K562 (cell line): ENCODE data around the gene ACLY. TPM values are rescaled to one million over a fixed set of nuclear protein-coding genes. Genes with fewer than 3 reads are reported as not detected.

Experiments
- ATAC-seq: fragments of 200-7000 bp; cut with Tn5 transposase; 3 replicates; pipeline ENCODE4 v1.9.1; 2020; ENCODE audit warnings: moderate library complexity
- BruUV-seq: library from RNA; stranded (reverse); fragments of 400-500 nt; replicated peaks from 2 replicates; lab custom pipeline; 2021; lab: Mats Ljungman, UMichigan
- CTCF ChIA-PET: fragments of 300-600 bp; formaldehyde crosslinking; extraction: SDS; loops from one replicate; lab custom pipeline; 2021; ENCODE audit warnings: low intra/inter-chr PET ratio; lab: Yijun Ruan, JAX
- POLR2A ChIA-PET: fragments of 300-600, 350-650 bp; sonication (Branson Sonifier 250); formaldehyde crosslinking; extraction: SDS; loops from one replicate; lab custom pipeline; 2021; ENCODE audit warnings: antibody characterized with exemption, inconsistent platforms; lab: Yijun Ruan, JAX
- DNase-seq, 4 experiments: peaks; one replicate each; pipeline versions ENCODE4 v3.0.0 to v3.0.0-alpha.2; 2011 to 2018; ENCODE audit warnings: low spot score in 3 of 4, mixed read lengths in 3 of 4; ENCODE audit errors: extremely low read depth in 1 of 4
- FAIRE-seq: peaks from 2 replicates; lab custom pipeline; 2011; peaks lifted over from hg19 to GRCh38; lab: Jason Lieb, UNC
- H2AFZ ChIP-seq: 2 replicates; pipeline ENCODE4 v1.6.0; 2011; ENCODE audit warnings: low read depth, low read length, control low read depth, inconsistent platforms
- H3K27ac ChIP-seq: fragments of 200-600 bp; 3 replicates; pipeline ENCODE4 v1.8.0; 2011; ENCODE audit warnings: low read depth, mild to moderate bottlenecking, control low read depth, inconsistent platforms, low read length, moderate library complexity, mixed read lengths; ENCODE audit errors: extremely low read depth
- H3K27me3 ChIP-seq, 2 experiments: fragments of 300-600 bp in 1 of 2; 2 replicates in 1 of 2; 3 replicates in 1 of 2; pipeline versions ENCODE4 v1.6.0 to v1.8.0; 2011; ENCODE audit warnings: inconsistent platforms in 2 of 2, low read length in 2 of 2, mild to moderate bottlenecking in 1 of 2, mixed read lengths in 1 of 2, moderate library complexity in 1 of 2; ENCODE audit not compliant: control insufficient read depth in 2 of 2, insufficient read depth in 2 of 2
- H3K36me3 ChIP-seq: fragments of 300-600 bp; 3 replicates; pipeline ENCODE4 v1.8.0; 2011; ENCODE audit warnings: mild to moderate bottlenecking, low read length, inconsistent platforms; ENCODE audit not compliant: control insufficient read depth, insufficient read depth
- H3K4me1 ChIP-seq, 2 experiments: fragments of 200-600 bp in 1 of 2; replicated peaks in 1 of 2; 2 replicates in 1 of 2; 3 replicates in 1 of 2; pipeline versions ENCODE4 v1.5.1 to v1.8.0; 2011; ENCODE audit warnings: inconsistent platforms in 2 of 2, low read length in 2 of 2, mild to moderate bottlenecking in 1 of 2, mixed read lengths in 1 of 2, moderate library complexity in 1 of 2; ENCODE audit not compliant: control insufficient read depth in 2 of 2, insufficient read depth in 2 of 2
- H3K4me2 ChIP-seq: 2 replicates; pipeline ENCODE4 v1.6.1; 2011; ENCODE audit warnings: low read length, control low read depth, inconsistent platforms, mixed read lengths; ENCODE audit not compliant: insufficient read depth
- H3K4me3 ChIP-seq: fragments of 200-600 bp; sonication (generic), shearing (Covaris generic); 2 replicates; pipeline ENCODE4 v1.5.1; 2016; ENCODE audit warnings: control low read depth, inconsistent platforms
- H3K79me2 ChIP-seq: fragments of 200-600 bp; 3 replicates; pipeline ENCODE4 v1.8.0; 2011; ENCODE audit warnings: low read length, inconsistent platforms; ENCODE audit not compliant: control insufficient read depth, insufficient read depth
- H3K9ac ChIP-seq, 2 experiments: 2 replicates each; pipeline versions ENCODE4 v1.6.0 to v1.6.1; 2011; ENCODE audit warnings: low read depth in 2 of 2, low read length in 2 of 2, control low read depth in 1 of 2, inconsistent platforms in 1 of 2, mild to moderate bottlenecking in 1 of 2, mixed read lengths in 1 of 2; ENCODE audit not compliant: insufficient read depth in 1 of 2
- H3K9me1 ChIP-seq: one replicate; pipeline ENCODE4 v1.6.0; 2011; ENCODE audit warnings: inconsistent platforms, mild to moderate bottlenecking, low read length, moderate library complexity; ENCODE audit not compliant: control insufficient read depth, insufficient read depth
- H3K9me3 ChIP-seq: replicated peaks from 2 replicates; pipeline ENCODE4 v1.5.1; 2011; ENCODE audit warnings: low read depth, low read length, inconsistent platforms; ENCODE audit not compliant: control insufficient read depth, insufficient read depth
- H4K20me1 ChIP-seq: replicated peaks from 2 replicates; pipeline ENCODE4 v1.6.1; 2011; ENCODE audit warnings: low read length, inconsistent platforms, mixed read lengths; ENCODE audit not compliant: control insufficient read depth, insufficient read depth
- CEBPB ChIP-seq: fragments of 450-650 bp; IDR thresholded peaks from 2 replicates; pipeline ENCODE4 v1.6.1; 2016; ENCODE audit warnings: missing genetic modification characterization, missing compliant biosample characterization
- CEBPG ChIP-seq, 3 experiments: fragments of 200-800 bp in 1 of 3; sonication (Bioruptor generic) in 1 of 3; sonication (generic) in 1 of 3; formaldehyde crosslinking in 1 of 3; IDR thresholded peaks in 2 of 3; conservative IDR thresholded peaks in 1 of 3; 2 replicates each; pipeline versions ENCODE4 v1.6.1 to v1.8.0; 2016 to 2022; ENCODE audit warnings: missing compliant biosample characterization in 2 of 3, missing genetic modification characterization in 2 of 3, mild to moderate bottlenecking in 1 of 3, missing genetic modification reagents in 1 of 3
- CTBP1 ChIP-seq: fragments of 450-650 bp; IDR thresholded peaks from 2 replicates; pipeline ENCODE4 v1.6.1; 2016; ENCODE audit warnings: borderline replicate concordance
- HCFC1 ChIP-seq: IDR thresholded peaks from 2 replicates; pipeline ENCODE4 v1.6.1; 2012; ENCODE audit warnings: low read depth, low read length, improper control_type of control experiment
- HNRNPLL ChIP-seq: fragments of 200-400 bp; formaldehyde crosslinking; IDR thresholded peaks from 2 replicates; pipeline ENCODE4 v1.6.1; 2017; ENCODE audit warnings: low read length, low read depth, mild to moderate bottlenecking; ENCODE audit not compliant: poor library complexity, severe bottlenecking
- IFI16 ChIP-seq: fragments of 250-450 bp; sonication (Bioruptor Pico); IDR thresholded peaks from 2 replicates; pipeline ENCODE4 v2.1.2; 2022; ENCODE audit warnings: mild to moderate bottlenecking, inconsistent platforms
- JUND ChIP-seq, 2 experiments: IDR thresholded peaks; 2 replicates in 1 of 2; 3 replicates in 1 of 2; pipeline ENCODE4 v1.6.1; 2011; ENCODE audit warnings: borderline replicate concordance in 2 of 2, low read depth in 2 of 2, low read length in 2 of 2, improper control_type of control experiment in 1 of 2, missing biosample characterization in 1 of 2, missing genetic modification characterization in 1 of 2, missing genetic modification reagents in 1 of 2
- KHSRP ChIP-seq: fragments of 450-650 bp; IDR thresholded peaks from 2 replicates; pipeline ENCODE4 v1.6.1; 2017
- MEIS2 ChIP-seq: fragments of 450-650 bp; IDR thresholded peaks from 2 replicates; pipeline ENCODE4 v1.6.1; 2014; ENCODE audit warnings: mild to moderate bottlenecking; ENCODE audit not compliant: partially characterized antibody
- SMAD4 ChIP-seq: fragments of 250-450 bp; sonication (Bioruptor Pico); conservative IDR thresholded peaks from 2 replicates; pipeline ENCODE4 v1.8.0; 2021; ENCODE audit warnings: inconsistent platforms, mild to moderate bottlenecking, moderate library complexity
- WGBS: fragments of 100-300 bp; shearing (Covaris generic); methylation state at CpG from one replicate; pipeline ENCODE4 v1.1.6; 2016; ENCODE audit warnings: low coverage, mixed read lengths; ENCODE audit not compliant: insufficient coverage; ENCODE audit errors: missing lambda C conversion rate; 5-methylcytosine and 5-hydroxymethylcytosine counted together
- in situ Hi-C: fragments of 300-500 bp; cut with MboI; formaldehyde crosslinking; loops from 4 replicates; pipeline ENCODE4 v1.15.0; 2018; ENCODE audit warnings: inconsistent platforms, mixed read lengths
- intact Hi-C: fragments of 100-400 bp; cut with micrococcal nuclease; formaldehyde crosslinking; loops from 2 replicates; pipeline ENCODE4 v1.14.2; 2022
- polyA plus RNA-seq, 8 experiments: library from polyadenylated mRNA; depleted of rRNA in 4 of 8; stranded (reverse) in 5 of 8; unstranded in 3 of 8; fragments of >200 nt; fragmentation: Nextera tagmentation in 2 of 8; fragmentation: Illumina TruSeq in 1 of 8; extraction: Ambion mirVana in 2 of 8; extraction: Trizol in 1 of 8; gene quantifications; 2 replicates each; pipeline versions ENCODE4 v1.2.1 to v1.2.3, GENCODE V29; 2011 to 2014; ENCODE audit warnings: inconsistent platforms in 1 of 8, missing spikeins in 1 of 8
- total RNA-seq, 7 experiments: library from RNA; depleted of rRNA in 6 of 7; stranded (reverse); fragments of >200 nt in 6 of 7; fragmentation: Illumina TruSeq in 2 of 7; extraction: Trizol in 2 of 7; gene quantifications; 2 replicates each; pipeline versions ENCODE4 v1.2.1 to v1.2.3, GENCODE V29; 2011 to 2021; ENCODE audit warnings: low replicate concordance in 1 of 7
- TF ChIP-seq, protein P1 (sequence below): sonication (generic); formaldehyde crosslinking; IDR thresholded peaks from 2 replicates; pipeline ENCODE4 v1.8.0; 2022; ENCODE audit warnings: mild to moderate bottlenecking, missing genetic modification reagents
- TF ChIP-seq, protein P2 (sequence below), 2 experiments: fragments of 450-650 bp in 1 of 2; sonication (generic) in 1 of 2; formaldehyde crosslinking in 1 of 2; IDR thresholded peaks in 1 of 2; conservative IDR thresholded peaks in 1 of 2; 2 replicates each; pipeline versions ENCODE4 v1.6.1 to v1.8.1; 2016 to 2023; ENCODE audit warnings: mild to moderate bottlenecking in 2 of 2, moderate library complexity in 2 of 2, inconsistent platforms in 1 of 2, missing genetic modification reagents in 1 of 2

ACLY gene
- total and polyA plus RNA-seq, 9 of the 15 experiments (the other 6 are each of a cell fraction or from before 2014, with no cell fraction given), result 42.9 to 280 (median 125) TPM

DNA sequence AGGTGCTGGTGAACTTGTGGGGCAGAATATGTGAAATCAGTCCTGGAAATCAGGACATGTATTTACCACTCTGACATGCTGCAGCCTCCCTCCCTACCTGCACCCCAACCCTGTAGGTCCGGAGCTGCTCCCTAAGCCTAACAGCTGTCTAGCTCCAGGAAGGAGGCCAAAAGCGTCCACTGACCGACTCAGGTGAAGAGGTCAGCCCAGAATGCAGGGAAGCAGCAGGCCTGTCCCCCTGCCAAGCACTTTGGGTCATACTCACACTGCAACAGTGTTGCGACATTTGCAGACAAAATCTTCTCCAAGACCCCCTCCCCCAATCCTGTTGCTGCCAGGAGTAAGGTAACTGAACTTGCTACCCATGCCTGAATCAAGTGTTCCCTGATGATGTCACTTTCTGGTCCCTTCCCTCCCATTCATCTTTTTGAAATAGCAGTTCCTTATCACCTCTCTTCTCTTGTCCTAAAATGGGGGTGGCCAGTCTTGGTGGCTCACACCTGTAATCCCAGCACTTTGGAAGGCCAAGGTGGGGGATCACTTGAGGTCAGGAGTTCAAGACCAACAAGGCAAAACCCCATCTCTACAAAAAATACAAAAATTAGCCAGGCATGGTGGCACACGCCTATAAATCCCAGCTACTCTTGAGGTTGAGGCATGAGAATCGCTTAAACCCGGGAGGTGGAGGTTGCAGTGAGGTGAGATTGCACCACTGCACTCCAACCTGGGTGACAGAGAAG, 1.3 kb upstream of the ACLY start:
- Histone ChIP-seq H4K20me1 (peaks cover 8% of the 10 kb centered on the region; the same call in 1 of the 2 replicates), H3K27ac (peak overlapping the region; percentile 63; the same call in 2 of the 3 replicates), H3K79me2 (peaks cover 38% of the 10 kb centered on the region), H3K27me3 (no peaks in the 10 kb centered on the region), H2AFZ (peak overlapping the region; percentile 84), H3K36me3 (peaks cover 23% of the 10 kb centered on the region), H3K9me1 (no peaks in the 10 kb centered on the region), H3K4me1 (peaks cover 29 to 43% of the 10 kb centered on the region in 2 experiments), H3K4me3 (0 out of 2 replicates have a peak overlapping the region, but pooled peaks have one; percentile 61), H3K9me3 (no peaks in the 10 kb centered on the region), H3K9ac (peak overlapping the region; percentile 60 to 93; a peak in 3 of 4 replicates), H3K4me2 (peak overlapping the region; percentile 77)
- BruUV-seq, result no TSS peak
- FAIRE-seq (peak; percentile 64), DNase-seq (peak in 1 of 4 experiments; percentile 39), ATAC-seq (no peak)
- 58% methylated on average over 7 of the region's 7 CpGs for WGBS
- in situ Hi-C loops, result no loop called here
- CTCF ChIA-PET, result no interaction called here
- intact Hi-C loops, result loop anchor here (5.0 kb wide), 1 partner anchor 37 kb away; no protein-coding TSS in a partner anchor
- POLR2A ChIA-PET, result interaction anchor here (0.6 to 4.4 kb wide), 4 partner anchors 10 to 145 kb away, joined by 3 to 21 read pairs (median 10); partner anchors contain the start of gene ODAD4
- peak; percentile 85 for TF ChIP-seq CEBPB (tag)
- no peak for TF ChIP-seq KHSRP
- TF ChIP-seq MEIS2, result peak; percentile 52
- TF ChIP-seq IFI16 (CRISPR knock-in tag), result no peak
- no peak for TF ChIP-seq SMAD4
- no peak for TF ChIP-seq HNRNPLL
- TF ChIP-seq CEBPG (CRISPR knock-in tag; IDR thresholded peaks at IDR 0.05), result peak; percentile 56; the same call in 1 of the 2 replicates
- peak in 1 of 2 experiments; percentile 12; a peak in 1 of 4 replicates for TF ChIP-seq CEBPG (tag; conservative IDR thresholded peaks at IDR 0.05 in 1 of 2, IDR thresholded peaks at IDR 0.05 in 1 of 2)
- TF ChIP-seq, protein P1, sequence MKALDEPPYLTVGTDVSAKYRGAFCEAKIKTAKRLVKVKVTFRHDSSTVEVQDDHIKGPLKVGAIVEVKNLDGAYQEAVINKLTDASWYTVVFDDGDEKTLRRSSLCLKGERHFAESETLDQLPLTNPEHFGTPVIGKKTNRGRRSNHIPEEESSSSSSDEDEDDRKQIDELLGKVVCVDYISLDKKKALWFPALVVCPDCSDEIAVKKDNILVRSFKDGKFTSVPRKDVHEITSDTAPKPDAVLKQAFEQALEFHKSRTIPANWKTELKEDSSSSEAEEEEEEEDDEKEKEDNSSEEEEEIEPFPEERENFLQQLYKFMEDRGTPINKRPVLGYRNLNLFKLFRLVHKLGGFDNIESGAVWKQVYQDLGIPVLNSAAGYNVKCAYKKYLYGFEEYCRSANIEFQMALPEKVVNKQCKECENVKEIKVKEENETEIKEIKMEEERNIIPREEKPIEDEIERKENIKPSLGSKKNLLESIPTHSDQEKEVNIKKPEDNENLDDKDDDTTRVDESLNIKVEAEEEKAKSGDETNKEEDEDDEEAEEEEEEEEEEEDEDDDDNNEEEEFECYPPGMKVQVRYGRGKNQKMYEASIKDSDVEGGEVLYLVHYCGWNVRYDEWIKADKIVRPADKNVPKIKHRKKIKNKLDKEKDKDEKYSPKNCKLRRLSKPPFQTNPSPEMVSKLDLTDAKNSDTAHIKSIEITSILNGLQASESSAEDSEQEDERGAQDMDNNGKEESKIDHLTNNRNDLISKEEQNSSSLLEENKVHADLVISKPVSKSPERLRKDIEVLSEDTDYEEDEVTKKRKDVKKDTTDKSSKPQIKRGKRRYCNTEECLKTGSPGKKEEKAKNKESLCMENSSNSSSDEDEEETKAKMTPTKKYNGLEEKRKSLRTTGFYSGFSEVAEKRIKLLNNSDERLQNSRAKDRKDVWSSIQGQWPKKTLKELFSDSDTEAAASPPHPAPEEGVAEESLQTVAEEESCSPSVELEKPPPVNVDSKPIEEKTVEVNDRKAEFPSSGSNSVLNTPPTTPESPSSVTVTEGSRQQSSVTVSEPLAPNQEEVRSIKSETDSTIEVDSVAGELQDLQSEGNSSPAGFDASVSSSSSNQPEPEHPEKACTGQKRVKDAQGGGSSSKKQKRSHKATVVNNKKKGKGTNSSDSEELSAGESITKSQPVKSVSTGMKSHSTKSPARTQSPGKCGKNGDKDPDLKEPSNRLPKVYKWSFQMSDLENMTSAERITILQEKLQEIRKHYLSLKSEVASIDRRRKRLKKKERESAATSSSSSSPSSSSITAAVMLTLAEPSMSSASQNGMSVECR (CRISPR knock-in tag), result no peak
- TF ChIP-seq, protein P2, sequence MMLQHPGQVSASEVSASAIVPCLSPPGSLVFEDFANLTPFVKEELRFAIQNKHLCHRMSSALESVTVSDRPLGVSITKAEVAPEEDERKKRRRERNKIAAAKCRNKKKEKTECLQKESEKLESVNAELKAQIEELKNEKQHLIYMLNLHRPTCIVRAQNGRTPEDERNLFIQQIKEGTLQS (IDR thresholded peaks at IDR 0.05), result peak; percentile 85
- TF ChIP-seq, protein P2 (CRISPR knock-in tag; conservative IDR thresholded peaks at IDR 0.05), result no peak
- TF ChIP-seq CTBP1, result peak; percentile 14; the same call in 1 of the 2 replicates
- TF ChIP-seq JUND (IDR thresholded peaks at IDR 0.05; ENCODE audit: borderline replicate concordance, low read depth, low read length), result peak; percentile 49; the same call in 1 of the 2 replicates
- no peak; the same call in 2 of the 3 replicates for TF ChIP-seq JUND (tag; IDR thresholded peaks at IDR 0.05; ENCODE audit: borderline replicate concordance, low read depth, low read length)
- no peak for TF ChIP-seq HCFC1
